ENCODE results near the gene SEMA4B. TPM values are rescaled to one million over a fixed set of nuclear protein-coding genes. Genes with fewer than 3 reads are reported as not detected.

Gene SEMA4B
- total RNA-seq, 1 donor from 2014 or later: 23.3 TPM

GRCh38 chr15:90208356-90208755, 7.2 kb downstream of the SEMA4B start:
- Mint-ChIP-seq H3K4me3 (ENCODE audit: unreplicated experiment) (no peak overlapping the region), H3K4me1 (ENCODE audit: unreplicated experiment) (peaks cover 28% of the 10 kb centered on the region)

GRCh38 chr15:90209591-90209990, 8.5 kb downstream of the SEMA4B start:
- Mint-ChIP-seq H3K27ac (ENCODE audit: unreplicated experiment) (no peak overlapping the region), H3K27me3 (ENCODE audit: unreplicated experiment) (no peaks in the 10 kb centered on the region), H3K9me3 (ENCODE audit: unreplicated experiment) (no peaks in the 10 kb centered on the region), H3K36me3 (ENCODE audit: unreplicated experiment) (peaks cover 16% of the 10 kb centered on the region), H3K4me1 (ENCODE audit: unreplicated experiment) (peaks cover 24% of the 10 kb centered on the region), H3K4me3 (ENCODE audit: unreplicated experiment) (no peak overlapping the region)
- TF ChIP-seq CTCF (IDR thresholded peaks at IDR 0.05): no peak
- no peak for DNase-seq (ENCODE audit: extremely low spot score, unreplicated experiment)

More at GRCh38 chr15:90208356-90208755, 7.2 kb downstream of the SEMA4B start:
- H3K9me3 Mint-ChIP-seq (ENCODE audit: unreplicated experiment): no peaks in the 10 kb centered on the region
- no peak for DNase-seq (ENCODE audit: extremely low spot score, unreplicated experiment)
- no peaks in the 10 kb centered on the region for H3K27me3 Mint-ChIP-seq (ENCODE audit: unreplicated experiment)
- H3K27ac Mint-ChIP-seq (ENCODE audit: unreplicated experiment): no peak overlapping the region
- TF ChIP-seq CTCF (IDR thresholded peaks at IDR 0.05): no peak
- peaks cover 15% of the 10 kb centered on the region for H3K36me3 Mint-ChIP-seq (ENCODE audit: unreplicated experiment)

GRCh38 chr15:90210593-90210992, 9.5 kb downstream of the SEMA4B start:
- no peak for DNase-seq (ENCODE audit: extremely low spot score, unreplicated experiment)
- Mint-ChIP-seq H3K4me3 (ENCODE audit: unreplicated experiment) (no peak overlapping the region), H3K27me3 (ENCODE audit: unreplicated experiment) (no peaks in the 10 kb centered on the region), H3K27ac (ENCODE audit: unreplicated experiment) (peak overlapping the region; percentile 25), H3K4me1 (ENCODE audit: unreplicated experiment) (peaks cover 28% of the 10 kb centered on the region), H3K36me3 (ENCODE audit: unreplicated experiment) (peaks cover 15% of the 10 kb centered on the region), H3K9me3 (ENCODE audit: unreplicated experiment) (no peaks in the 10 kb centered on the region)
- no peak for TF ChIP-seq CTCF (IDR thresholded peaks at IDR 0.05)

GRCh38 chr15:90211009-90211408, 9.9 kb downstream of the SEMA4B start:
- peaks cover 28% of the 10 kb centered on the region for H3K4me1 Mint-ChIP-seq (ENCODE audit: unreplicated experiment)
- peak overlapping the region; percentile 52 for H3K27ac Mint-ChIP-seq (ENCODE audit: unreplicated experiment)
- TF ChIP-seq CTCF (IDR thresholded peaks at IDR 0.05): no peak
- H3K4me3 Mint-ChIP-seq (ENCODE audit: unreplicated experiment): no peak overlapping the region
- no peaks in the 10 kb centered on the region for H3K27me3 Mint-ChIP-seq (ENCODE audit: unreplicated experiment)
- H3K36me3 Mint-ChIP-seq (ENCODE audit: unreplicated experiment): peaks cover 14% of the 10 kb centered on the region
- no peak for DNase-seq (ENCODE audit: extremely low spot score, unreplicated experiment)
- H3K9me3 Mint-ChIP-seq (ENCODE audit: unreplicated experiment): no peaks in the 10 kb centered on the region

GRCh38 chr15:90211440-90212143, 10.5 kb downstream of the SEMA4B start:
- Mint-ChIP-seq H3K27me3 (ENCODE audit: unreplicated experiment) (no peaks in the 10 kb centered on the region), H3K4me3 (ENCODE audit: unreplicated experiment) (no peak overlapping the region), H3K4me1 (ENCODE audit: unreplicated experiment) (peaks cover 28% of the 10 kb centered on the region), H3K27ac (ENCODE audit: unreplicated experiment) (peak overlapping the region; percentile 52), H3K36me3 (ENCODE audit: unreplicated experiment) (peaks cover 12% of the 10 kb centered on the region), H3K9me3 (ENCODE audit: unreplicated experiment) (no peaks in the 10 kb centered on the region)
- no peak for TF ChIP-seq CTCF (IDR thresholded peaks at IDR 0.05)
- DNase-seq (ENCODE audit: extremely low spot score, unreplicated experiment): no peak

Data from osteocyte (in vitro differentiated cells).